GM21447 (cell line): Measurements from ENCODE around the gene PDE10A.

ENCODE experiments used
- ATAC-seq: cut with Tn5 transposase; IDR thresholded peaks from one replicate; pipeline ENCODE4 v1.9.1; 2021; ENCODE audit not compliant: unreplicated experiment

The PDE10A gene

DNA sequence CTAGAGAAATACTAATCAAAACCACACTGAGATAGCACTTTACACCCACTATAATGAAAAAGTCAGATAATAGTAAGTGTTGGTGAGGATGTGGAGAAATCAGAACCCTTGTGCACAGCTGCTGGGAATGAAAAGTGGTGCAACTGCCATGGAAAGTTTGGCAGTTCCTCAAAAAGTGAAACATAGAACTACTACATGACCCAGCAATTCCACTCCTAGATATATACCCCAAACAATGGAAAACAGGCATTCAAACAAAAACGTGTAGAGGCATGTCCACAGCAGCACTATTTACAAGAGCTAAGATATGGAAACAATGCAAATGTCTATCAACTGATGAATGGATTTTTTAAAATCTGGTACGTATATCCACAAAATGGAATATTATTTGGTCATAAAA lies 236.1 kb downstream of the PDE10A start:
- no peak for ATAC-seq

DNA sequence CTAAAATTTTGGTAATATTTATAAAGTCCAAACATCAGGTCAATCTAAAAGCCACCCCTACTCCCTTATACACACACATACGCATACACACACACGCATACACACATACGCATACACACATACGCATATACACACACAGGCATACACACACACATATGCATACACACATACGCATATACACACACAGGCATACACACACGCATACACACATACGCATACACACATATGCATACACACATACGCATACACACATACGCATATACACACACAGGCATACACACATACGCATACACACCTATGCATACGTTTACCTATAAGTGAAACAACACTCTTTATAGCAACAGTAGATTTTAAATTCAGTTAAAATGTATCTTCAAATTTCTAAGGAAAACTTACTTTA lies 240.8 kb downstream of the PDE10A start:
- ATAC-seq = no peak

DNA sequence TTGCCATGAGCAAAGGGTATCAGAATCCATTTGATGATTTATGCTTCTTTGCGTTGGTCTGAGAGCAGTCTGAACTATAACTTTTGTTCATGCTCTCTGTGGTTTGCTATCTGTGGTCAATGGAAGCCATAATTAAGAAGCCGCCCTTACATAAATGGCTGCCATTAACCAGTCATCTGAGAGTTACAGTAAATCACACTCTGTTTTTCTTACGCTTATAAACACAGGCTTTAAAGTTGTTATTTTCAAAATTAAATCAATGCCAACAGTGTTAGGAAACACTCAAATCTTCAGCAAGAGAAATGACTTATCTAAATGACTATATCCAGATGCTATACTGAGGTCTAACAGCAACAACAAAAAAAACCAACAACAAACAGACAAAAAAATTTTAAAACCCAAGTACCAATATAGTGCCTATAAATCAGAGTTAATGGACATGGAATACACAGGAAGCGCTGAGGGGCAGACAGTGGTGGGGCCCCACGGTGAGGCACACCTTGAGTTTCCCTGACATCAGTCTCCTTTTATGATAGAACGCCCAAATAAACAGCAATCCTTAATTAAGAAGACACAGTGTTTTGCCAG lies 245.7 kb downstream of the PDE10A start:
- no peak for ATAC-seq

DNA sequence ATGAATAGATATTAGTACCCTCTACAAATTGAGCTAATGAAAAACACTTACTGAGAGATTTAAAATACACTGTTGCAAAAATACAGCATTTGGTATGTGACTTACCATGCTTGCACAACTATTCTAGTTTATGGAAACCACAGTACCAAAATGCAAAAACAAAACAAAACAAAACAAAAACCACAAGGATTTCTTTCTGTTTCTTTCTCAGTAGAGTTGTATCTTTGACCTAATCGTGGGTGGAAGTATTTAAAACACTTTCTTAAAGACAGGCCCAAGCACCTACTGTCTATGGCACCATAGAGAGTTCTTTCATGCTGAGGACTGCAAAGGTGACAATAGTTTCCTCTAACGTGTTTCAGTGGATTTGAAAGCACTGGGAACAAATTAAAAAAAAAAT lies 258.3 kb downstream of the PDE10A start:
- no peak for ATAC-seq

DNA sequence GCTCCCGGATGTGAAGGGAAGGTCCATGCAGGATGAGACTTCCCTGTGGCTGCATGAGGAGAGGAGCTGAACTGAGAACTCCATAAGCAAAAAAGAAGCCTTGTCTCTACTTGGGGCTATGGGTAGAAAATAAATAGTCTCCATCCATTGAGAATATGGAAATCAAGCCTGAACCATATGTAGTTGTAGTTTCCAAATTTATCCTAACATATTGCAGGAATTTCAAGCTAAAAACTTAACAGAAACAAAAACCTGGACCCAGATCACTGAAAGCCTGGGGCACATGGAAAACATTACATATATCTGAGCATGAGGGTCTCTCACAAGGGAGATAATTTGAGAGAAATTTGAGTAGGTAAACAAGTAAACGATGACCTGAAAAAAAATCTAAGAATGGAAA lies 258.7 kb downstream of the PDE10A start:
- ATAC-seq = no peak

DNA sequence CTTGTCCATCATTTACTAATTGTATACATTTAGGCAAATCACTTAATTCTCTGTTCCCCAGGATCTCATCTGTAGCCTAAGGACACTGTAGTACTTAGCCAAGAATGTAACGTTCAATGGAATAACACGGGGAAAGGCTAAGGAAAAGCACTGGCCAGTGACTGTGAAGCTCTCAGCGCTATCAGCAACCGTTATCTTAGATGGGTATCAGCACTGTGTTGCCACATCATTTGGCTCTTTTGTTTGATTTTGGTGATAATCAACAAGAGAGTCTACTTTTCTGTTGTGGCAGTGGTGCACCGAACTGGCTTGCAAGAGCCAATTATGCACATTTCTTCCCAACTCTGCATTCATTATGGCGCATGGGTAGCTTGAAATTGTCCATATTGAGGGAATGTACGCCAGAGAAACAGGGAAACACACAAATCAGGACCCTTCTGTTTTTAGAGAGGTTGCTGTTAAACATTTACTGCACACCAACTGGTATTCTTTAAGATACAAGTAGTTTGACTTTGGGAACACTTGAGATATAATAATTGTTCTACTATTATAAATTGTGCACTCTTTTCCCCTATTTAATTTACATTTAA lies 259.9 kb downstream of the PDE10A start:
- no peak for ATAC-seq

DNA sequence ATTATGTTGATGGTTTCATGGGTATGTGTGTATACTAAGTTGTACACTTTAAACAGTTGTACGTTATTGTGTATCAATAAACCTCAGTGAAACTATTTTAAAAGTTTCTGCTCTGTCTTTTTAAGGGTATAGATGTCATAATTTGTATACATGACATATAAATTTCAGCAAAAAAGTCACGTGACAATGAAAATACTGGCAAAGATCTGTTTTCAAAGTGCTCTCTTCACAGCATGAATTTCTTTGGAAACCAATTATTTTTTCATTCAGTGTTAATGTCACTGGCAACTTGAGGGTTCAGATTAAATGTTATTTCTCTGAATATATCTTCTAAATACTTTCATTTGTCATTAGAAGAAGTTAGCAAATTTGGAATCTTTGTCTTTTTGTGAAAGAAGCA lies 261.9 kb downstream of the PDE10A start:
- ATAC-seq = no peak

DNA sequence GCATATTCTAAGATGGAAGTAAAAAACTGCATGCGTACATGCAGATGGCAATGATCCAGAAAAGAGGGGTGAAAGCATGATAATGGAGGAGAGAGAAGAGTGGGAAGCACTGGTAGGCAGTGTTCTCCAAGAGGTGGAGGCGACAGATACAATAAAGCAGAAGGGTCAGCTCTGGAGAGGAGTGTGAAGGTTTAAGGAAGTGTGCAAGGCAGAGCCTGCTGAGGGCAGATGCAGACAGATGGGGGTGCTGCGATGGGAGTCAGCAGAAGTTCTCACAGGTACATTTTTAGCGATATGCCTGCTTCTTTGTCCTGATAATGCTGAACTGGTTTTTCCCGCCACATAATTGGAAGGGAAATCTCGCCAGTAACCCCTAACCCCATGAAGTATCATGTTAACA lies 272.6 kb downstream of the PDE10A start:
- ATAC-seq = no peak

DNA sequence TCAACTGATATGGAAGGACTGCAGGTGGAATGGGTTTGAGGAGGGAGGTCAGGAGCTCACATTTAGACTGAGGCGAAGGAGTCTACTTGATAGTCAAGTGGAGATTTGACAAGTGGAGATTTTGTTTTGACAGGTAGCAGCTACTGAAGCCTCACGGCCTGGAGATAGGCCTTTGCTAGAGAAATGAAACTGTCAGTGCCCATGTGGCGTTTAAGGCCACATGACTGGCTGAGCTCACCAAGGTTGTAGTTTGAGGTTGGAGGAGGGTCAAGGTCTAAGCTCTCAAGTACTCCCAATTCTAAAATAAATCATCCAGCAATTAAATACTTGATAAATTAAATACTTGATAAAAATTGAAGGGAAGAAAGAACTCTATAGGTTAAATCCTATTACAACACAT lies 273.5 kb downstream of the PDE10A start:
- ATAC-seq = no peak

DNA sequence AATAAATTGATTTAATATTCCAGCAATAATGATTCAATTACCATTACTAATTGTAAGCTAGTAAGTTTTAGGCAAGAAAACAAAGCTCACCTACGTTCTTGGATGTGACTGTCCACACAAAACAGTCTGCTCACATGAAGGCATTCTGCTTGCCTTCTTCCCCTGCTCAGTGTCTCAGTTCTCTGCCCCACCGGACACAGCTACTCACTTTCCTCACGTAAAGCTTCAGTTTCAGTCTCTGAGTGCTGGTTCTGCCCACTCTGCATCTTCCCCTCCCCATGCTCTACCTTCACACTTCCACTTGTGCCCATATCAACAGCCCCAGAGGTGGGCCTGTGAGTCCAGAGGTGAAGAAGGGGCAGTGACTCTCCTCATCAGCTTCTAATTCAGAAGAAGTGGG lies 279.7 kb downstream of the PDE10A start:
- ATAC-seq = no peak

DNA sequence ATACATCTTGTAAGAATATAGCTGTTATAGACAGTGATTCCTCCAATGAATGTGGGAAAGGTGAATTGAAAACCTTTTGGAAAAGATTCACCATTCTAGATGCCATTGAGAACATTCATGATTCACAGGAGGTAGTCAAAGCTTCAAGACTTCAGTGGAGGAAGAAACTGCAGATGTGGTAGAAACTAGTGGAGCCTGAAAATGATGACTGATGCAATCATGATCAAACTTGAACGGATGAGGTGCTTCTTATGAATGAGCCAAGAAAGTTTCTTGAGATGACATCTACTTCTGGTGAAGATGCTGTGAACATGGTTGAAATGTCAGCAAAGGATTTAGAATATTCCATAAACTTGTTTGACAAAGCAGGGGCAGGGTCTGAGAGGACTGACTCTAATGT lies 286.9 kb downstream of the PDE10A start:
- no peak for ATAC-seq

DNA sequence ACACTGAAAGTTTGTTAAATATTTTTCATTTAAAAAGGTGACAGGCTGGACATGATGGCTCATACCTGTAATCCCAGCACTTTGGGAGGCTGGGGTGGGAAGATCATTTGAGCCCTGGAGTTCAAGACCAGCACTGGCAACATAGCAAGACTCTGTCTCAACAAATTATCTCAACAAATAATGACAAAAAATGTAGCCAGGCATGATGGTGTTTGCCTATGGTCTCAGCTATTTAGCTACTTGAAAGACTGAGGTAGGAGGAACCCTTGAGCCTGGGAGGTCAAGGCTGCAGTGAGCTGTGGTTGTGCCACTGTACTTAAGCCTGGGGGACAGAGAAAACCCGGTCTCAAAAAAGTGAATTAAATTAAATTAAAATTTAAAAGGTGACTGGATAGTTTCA lies 297.7 kb downstream of the PDE10A start:
- no peak for ATAC-seq

DNA sequence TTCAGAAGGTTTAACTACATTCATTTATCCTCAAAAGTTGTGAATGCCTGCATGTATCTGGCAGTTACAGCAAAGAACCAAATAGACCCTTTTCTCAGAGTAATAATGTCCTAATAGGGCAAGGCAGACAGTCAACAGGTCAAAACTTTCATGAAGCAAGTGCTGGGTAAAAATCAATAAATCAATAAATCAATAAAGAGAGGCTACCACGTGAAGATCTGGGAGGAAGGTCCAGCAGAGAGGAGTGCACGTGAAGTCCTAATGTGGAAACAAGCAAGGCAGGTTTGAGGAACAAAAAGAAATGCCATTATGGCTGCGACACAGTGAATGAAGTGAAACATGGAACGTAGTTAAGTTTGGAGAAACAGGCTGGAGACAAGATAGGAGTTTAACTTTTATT lies 317.3 kb downstream of the PDE10A start:
- no peak for ATAC-seq

DNA sequence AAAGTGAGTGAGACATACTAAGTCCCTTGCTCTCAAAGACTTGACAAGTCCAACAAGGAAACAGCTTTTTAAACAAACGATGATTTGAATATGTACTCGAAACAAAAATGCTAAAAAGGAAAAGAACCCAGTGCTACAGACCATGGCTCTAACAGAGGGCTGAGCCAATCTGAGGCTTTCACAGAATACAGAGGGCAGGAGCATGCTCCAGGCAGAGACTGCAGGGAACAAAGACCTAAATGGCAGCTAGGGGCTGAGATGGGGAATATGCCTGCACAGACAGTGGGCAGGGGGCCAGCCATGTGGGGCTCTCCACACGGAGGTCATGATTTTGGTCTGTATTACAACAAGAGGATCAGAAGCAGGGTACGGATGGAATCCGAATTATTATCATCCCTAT lies 322.5 kb downstream of the PDE10A start:
- no peak for ATAC-seq

DNA sequence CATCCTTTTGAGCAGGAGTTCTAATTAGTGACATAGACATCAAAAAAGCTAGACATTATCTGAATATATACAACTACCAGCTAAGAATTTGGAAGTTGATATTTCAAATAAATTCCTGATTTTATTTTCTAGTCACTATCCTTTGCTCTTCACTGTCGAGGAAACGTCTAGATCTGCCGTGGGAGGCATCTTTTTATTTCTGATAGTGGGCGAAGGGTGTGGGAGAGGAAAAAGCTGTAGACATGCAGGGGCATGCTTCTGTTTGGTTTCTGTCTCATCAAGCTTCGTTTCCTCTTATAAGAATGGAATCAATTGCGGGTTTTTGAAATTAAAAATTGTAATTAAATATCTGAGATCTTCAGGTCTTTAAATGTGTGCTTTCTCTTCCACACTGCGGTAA lies 337.4 kb downstream of the PDE10A start:
- no peak for ATAC-seq

DNA sequence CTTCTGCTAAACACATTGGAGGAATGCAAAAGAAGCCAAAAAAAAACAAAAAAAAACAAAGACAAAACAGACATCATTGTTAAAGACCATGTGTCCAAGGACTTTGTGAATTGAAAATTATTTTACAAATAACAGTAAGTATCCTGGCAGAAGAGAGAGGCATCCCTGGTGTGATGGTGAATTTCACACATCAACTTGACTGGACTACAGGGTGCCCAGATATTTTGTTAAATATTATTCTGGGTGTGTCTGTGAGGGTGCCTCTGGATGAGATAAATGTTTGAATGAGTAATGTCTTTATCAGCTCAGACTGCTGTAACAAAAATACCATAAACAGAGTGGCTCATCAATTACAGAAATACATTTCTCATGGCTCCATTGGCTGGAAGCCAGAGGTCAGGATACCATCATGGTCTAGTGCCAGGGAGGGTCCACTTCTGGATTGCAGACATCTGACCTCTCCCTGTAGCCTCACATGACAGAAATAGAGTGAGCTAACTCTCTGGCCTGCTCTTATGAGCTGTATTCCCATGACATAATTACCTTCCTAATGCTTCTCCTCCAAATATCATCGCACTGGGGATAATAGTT lies 341.4 kb downstream of the PDE10A start:
- ATAC-seq = no peak

DNA sequence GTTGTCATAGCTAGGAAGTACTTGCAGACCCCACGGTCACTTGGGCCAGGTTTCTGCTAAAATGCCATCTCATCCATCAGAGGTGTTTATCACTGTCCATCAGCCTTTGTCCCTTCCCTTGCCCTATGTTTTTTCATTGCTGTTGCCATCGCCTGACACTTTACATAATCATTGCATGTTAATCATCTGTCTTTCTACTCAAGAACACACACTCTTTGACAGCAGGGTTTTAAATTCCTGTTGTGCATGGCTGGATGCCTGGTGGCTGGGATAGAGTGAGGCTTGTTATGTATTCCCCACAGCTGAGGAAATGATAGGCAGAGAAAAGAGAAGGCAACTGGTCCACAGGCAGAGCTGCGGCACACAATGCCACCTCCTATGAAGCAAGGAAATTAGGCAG lies 341.9 kb downstream of the PDE10A start:
- ATAC-seq = no peak

DNA sequence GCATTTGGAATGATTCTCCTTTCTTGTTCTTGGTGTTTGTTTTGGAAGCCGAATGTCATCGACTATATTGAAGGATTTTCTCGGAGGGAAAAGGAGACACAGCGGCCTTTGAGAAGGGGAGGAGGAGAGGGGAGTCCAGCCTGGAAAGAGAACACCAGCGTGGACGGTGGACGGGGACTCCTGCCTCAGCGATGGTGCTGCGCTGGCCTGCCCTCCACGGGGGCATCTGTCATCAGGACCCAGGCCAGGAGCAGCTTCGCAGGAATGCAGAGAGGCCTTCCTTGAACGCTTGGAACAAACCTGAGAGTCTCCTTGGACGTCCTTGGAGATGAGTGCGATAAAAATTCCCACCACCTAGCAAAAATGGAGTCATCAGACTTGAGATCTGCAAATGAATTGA lies 345.3 kb downstream of the PDE10A start:
- ATAC-seq = no peak

DNA sequence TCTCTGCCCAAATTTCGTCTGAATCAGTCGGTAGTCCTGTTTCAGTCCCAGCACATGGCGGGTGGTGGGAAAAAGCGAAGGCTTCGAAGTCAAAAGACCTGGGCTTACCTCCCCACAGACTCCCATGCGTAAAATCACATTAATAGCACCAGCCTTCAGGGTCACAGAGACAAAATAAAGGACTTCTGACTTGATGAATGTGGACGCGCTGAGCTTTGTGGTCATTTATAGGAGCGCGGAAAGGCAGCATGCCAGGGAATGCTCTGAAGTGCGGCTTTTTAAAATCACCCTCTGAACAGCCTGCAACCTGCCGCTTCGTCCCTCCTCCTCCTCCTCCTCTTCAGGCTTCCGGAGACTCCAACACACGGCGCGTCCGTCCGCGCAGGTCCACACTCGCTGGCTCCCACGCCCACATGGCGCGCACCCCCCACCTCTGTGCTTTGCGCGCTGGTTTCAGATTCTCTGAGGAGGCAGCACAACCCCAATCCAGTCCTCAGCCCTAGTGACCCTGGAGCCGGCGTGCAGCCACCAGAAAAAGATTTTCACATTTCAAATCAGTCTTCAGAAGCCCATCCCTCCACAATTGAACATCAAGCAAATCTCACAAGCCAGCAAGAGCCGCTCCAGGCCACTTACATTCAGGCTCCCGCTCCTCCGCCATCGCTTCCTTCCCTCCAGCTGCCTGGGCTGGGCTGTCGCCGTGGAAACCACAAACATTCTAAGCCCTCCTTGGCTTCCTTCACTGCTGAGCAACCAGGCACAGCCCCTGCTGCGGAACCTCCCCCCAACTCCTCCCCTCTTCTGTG lies 353.9 kb downstream of the PDE10A start, which contains the start of gene C6orf118:
Gene C6orf118, minus strand, starts transcription at position 680 of the 806 bp plus-strand sequence. Its CDS starts 19 bp downstream, at position 661.
- no peak for ATAC-seq

DNA sequence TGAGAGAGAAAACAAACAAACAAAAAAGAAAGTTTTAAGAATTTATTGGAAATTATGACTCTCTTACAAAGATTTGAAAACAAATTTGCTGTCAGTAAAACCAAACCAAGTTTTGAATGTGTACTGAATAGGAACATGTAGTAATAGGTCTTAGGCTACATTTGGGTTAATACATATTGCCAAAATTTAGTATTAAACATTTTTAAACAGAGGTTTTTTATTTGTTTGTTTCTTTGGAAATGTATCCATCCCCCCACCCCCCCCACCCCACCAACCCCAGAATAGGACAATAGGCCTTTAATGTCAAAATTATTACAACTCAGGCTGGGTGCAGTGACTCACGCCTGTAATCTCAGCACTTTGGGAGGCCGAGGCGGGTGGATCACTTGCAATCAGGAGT lies 356.1 kb downstream of the PDE10A start:
- ATAC-seq = no peak

DNA sequence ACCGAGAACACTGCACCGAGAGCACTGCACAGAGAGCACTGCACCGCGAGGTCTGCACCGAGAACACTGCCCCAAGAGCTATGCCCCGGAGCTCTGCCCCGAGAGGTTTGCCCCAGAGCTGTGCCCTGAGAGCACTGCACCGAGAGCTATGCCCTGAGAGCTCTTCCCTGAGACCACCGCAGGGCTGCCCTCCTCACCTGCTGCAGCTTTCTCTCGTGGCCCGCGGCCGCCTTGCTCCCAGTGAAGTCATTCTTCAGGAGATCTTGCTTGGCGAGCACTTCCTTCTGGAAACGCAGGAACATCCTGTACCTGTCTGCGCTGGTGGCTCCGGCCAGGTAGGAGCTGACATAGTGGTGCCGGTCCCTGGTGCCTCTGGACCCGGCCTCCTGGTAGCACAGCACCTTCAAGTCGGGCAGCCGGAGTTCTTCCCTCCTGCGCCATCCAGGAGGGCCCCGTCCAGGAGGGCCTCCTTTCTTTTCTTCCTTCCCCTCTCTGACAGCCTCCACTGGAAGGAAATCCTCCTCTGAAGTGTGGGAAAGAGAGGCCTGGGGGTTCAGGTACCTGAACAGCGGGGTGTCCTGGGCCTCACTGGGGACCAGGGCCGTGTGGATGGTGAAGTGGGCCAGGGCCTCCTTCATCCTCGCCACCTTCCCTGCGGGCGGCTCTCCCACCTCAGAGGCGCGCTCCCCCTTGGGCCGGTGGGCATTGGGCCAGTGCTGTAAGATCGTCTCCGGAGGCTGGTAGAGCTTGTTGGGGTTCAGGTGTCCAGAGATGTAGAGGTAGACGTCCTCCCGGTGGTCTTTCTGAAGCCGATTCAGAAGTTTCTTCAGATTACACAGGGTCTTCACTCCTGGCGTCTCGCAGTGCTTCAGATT lies 361.4 kb downstream of the PDE10A start:
- no peak for ATAC-seq
